Activated naive CD4-positive, alpha-beta T cell treated with anti-CD3 and anti-CD28 coated beads, Interleukin-2, amount 50 U/mL, for 24 hours (primary cell): Measurements from ENCODE around the gene PXDN.

Experiments used
- H3K27ac Mint-ChIP-seq: one replicate; pipeline ENCODE4 v1.8.0; 2021; ENCODE audit warnings: mild to moderate bottlenecking, mixed read lengths
- H3K27me3 Mint-ChIP-seq: one replicate; pipeline ENCODE4 v1.8.0; 2021; ENCODE audit warnings: mixed read lengths
- H3K36me3 Mint-ChIP-seq: one replicate; pipeline ENCODE4 v1.8.0; 2021; ENCODE audit warnings: mixed read lengths
- H3K4me1 Mint-ChIP-seq: one replicate; pipeline ENCODE4 v1.8.0; 2021; ENCODE audit warnings: mixed read lengths
- H3K4me3 Mint-ChIP-seq: one replicate; pipeline ENCODE4 v1.8.0; 2021; ENCODE audit warnings: mild to moderate bottlenecking, mixed read lengths
- H3K9me3 Mint-ChIP-seq: one replicate; pipeline ENCODE4 v1.8.0; 2021; ENCODE audit warnings: mixed read lengths

The PXDN gene

DNA sequence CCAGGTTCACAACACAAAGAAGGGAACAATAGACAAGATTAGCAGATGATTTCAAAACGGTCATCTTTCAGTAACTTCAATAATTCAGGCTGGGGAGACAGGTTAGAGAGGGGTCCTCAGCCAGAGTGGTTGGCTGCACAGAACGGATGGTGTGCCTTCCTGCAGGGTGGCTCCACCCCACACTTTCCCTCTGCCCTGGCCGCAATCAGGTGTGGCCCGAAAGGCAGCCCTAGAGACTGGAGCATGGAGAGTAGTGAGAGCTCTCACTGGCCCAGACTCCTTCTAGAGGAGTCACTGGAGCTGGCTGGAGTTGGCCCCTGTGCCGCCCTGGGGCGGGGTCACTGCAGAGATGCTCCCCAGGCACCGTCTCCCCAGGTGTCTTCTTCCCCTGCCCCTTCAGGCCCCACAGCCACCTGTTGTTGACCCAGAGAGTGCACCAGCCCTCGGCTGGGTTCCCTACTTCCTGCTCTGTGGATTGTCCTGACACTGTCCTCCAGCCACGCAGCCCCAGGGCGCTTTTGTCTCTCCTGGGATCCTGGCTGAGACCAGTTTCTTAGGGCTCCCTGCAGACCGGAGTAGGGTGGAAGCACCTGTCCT is 126.8 kb downstream of the PXDN start:
- no peak overlapping the region for H3K27ac Mint-ChIP-seq
- H3K4me1 Mint-ChIP-seq, result no peaks in the 10 kb centered on the region
- no peaks in the 10 kb centered on the region for H3K36me3 Mint-ChIP-seq
- H3K27me3 Mint-ChIP-seq, result peaks cover under 1% of the 10 kb centered on the region
- no peaks in the 10 kb centered on the region for H3K9me3 Mint-ChIP-seq
- no peak overlapping the region for H3K4me3 Mint-ChIP-seq

GRCh38 chr2:1614564-1614963 is 129.8 kb downstream of the PXDN start:
- H3K9me3 Mint-ChIP-seq, result no peaks in the 10 kb centered on the region
- H3K27me3 Mint-ChIP-seq, result peaks cover 2% of the 10 kb centered on the region
- no peak overlapping the region for H3K4me3 Mint-ChIP-seq
- no peaks in the 10 kb centered on the region for H3K36me3 Mint-ChIP-seq
- H3K4me1 Mint-ChIP-seq, result no peaks in the 10 kb centered on the region
- H3K27ac Mint-ChIP-seq, result peak overlapping the region; percentile 51

- no peaks in the 10 kb centered on the region for H3K4me1 Mint-ChIP-seq
- H3K4me3 Mint-ChIP-seq, result no peak overlapping the region
- no peaks in the 10 kb centered on the region for H3K36me3 Mint-ChIP-seq
- H3K27ac Mint-ChIP-seq, result no peak overlapping the region
- peaks cover 2% of the 10 kb centered on the region for H3K27me3 Mint-ChIP-seq
- H3K9me3 Mint-ChIP-seq, result no peaks in the 10 kb centered on the region
These were observed 130.5 kb downstream of the PXDN start for GRCh38 chr2:1613731-1614354.

GRCh38 chr2:1613078-1613445 is 131.3 kb downstream of the PXDN start:
- no peak overlapping the region for H3K4me3 Mint-ChIP-seq
- H3K27ac Mint-ChIP-seq, result no peak overlapping the region
- no peaks in the 10 kb centered on the region for H3K4me1 Mint-ChIP-seq
- no peaks in the 10 kb centered on the region for H3K9me3 Mint-ChIP-seq
- no peaks in the 10 kb centered on the region for H3K36me3 Mint-ChIP-seq
- peaks cover 2% of the 10 kb centered on the region for H3K27me3 Mint-ChIP-seq

DNA sequence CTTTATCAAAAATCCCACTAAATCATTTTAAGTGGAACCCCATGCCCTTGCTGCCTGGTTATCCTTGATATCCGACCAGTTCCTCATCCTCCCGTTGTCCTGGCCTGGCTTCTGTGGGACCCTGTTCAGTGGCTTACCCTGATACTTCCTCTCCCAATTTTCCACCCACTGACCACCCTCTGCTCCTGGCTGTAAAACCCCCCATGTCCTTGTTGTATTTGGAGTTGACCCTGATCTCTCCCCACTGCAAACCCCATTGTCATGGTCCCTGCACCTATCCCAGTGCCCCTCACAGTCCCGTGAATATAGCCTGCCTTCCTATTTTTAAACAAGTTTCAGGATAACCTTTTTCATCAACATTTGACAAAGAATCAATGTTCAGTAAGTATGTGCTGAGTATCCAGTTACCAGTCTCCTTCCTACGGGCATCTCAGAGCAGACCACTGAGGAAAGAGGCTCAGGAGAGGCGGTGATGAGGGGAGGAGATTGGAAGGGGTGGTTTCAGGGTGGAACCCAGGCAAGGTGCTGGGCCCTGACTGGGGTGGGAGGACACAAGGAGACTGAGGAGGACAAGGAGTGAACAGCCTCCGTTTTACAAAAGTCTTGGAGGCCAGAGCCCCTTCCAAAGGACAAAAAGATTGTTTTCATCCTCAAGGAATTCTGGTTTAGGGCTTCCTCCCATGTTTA is 131.8 kb downstream of the PXDN start:
- Mint-ChIP-seq H3K36me3 (no peaks in the 10 kb centered on the region), H3K9me3 (no peaks in the 10 kb centered on the region), H3K4me1 (no peaks in the 10 kb centered on the region), H3K27ac (no peak overlapping the region), H3K4me3 (no peak overlapping the region), H3K27me3 (peaks cover 2% of the 10 kb centered on the region)

GRCh38 chr2:1611886-1612285 is 132.4 kb downstream of the PXDN start:
- peaks cover 2% of the 10 kb centered on the region for H3K27me3 Mint-ChIP-seq
- H3K9me3 Mint-ChIP-seq, result no peaks in the 10 kb centered on the region
- no peak overlapping the region for H3K4me3 Mint-ChIP-seq
- no peaks in the 10 kb centered on the region for H3K4me1 Mint-ChIP-seq
- no peaks in the 10 kb centered on the region for H3K36me3 Mint-ChIP-seq
- H3K27ac Mint-ChIP-seq, result no peak overlapping the region

DNA sequence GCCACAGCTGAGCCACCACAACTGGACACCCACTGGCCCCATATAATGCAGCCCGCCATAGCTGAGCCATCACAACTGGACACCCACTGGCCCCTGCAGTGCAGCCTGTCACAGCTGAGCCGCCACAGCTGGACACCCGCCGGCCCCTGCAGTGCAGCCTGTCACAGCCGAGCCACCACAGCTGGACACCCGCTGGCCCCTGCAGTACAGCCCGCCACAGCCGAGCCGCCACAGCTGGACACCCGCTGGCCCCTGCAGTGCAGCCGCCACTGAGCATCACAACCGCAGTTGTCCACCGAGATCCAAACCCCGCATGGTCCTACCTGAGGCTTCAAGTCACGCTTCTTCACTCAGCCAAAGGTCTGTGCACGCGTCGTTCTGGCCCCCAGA is 134.2 kb downstream of the PXDN start:
- Mint-ChIP-seq H3K4me1 (no peaks in the 10 kb centered on the region), H3K4me3 (no peak overlapping the region), H3K9me3 (no peaks in the 10 kb centered on the region), H3K27ac (no peak overlapping the region), H3K27me3 (peaks cover 2% of the 10 kb centered on the region), H3K36me3 (no peaks in the 10 kb centered on the region)

DNA sequence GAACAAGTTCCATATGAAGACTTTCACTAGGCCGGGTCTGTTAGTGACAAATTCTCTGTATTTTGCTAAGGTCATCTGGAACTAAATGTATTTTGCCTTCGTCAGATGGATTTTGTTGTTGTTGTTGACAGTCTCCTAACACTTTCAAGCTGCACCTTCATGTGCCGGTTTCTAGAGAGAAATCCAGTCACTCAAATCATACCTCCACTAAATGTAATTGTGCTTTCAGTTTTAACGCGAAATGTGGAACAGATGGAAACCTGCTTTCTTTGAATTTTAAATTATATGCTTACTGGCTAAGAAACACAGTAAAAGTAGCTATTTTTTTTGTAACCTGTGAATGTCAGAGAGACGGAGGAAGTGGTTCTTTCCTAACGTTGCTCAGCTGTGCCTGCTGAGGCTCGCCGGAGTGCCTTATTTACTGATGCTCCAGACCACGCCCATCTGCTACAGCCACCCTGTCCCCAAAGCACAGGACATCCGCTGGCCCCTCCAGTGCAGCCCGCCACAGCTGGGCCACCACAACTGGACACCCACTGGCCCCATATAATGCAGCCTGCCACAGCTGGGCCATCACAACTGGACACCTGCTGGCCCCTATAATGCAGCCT is 134.7 kb downstream of the PXDN start:
- H3K9me3 Mint-ChIP-seq, result no peaks in the 10 kb centered on the region
- peaks cover 2% of the 10 kb centered on the region for H3K27me3 Mint-ChIP-seq
- H3K4me1 Mint-ChIP-seq, result no peaks in the 10 kb centered on the region
- H3K36me3 Mint-ChIP-seq, result no peaks in the 10 kb centered on the region
- H3K4me3 Mint-ChIP-seq, result no peak overlapping the region
- no peak overlapping the region for H3K27ac Mint-ChIP-seq

DNA sequence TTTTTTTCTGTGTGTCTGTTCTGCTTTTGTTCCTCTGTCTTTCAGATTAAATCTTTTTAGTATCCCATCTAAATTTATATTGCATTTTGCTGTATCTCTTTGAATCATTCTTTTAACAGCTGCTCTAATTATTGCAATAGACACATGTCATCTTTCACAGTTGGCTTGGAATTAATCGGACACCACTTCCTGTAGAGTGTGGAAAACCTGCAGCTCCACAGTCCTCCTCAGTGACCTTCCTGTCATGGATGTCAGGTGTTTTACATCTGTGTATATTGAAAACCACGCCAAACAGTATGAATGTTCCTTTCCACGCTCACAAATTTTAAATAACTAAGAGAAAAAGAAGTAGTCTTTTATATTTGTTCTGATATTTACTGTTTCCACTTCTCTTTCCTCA is 135.3 kb downstream of the PXDN start:
- Mint-ChIP-seq H3K9me3 (no peaks in the 10 kb centered on the region), H3K4me1 (no peaks in the 10 kb centered on the region), H3K27ac (no peak overlapping the region), H3K4me3 (no peak overlapping the region), H3K27me3 (peaks cover 2% of the 10 kb centered on the region), H3K36me3 (no peaks in the 10 kb centered on the region)

DNA sequence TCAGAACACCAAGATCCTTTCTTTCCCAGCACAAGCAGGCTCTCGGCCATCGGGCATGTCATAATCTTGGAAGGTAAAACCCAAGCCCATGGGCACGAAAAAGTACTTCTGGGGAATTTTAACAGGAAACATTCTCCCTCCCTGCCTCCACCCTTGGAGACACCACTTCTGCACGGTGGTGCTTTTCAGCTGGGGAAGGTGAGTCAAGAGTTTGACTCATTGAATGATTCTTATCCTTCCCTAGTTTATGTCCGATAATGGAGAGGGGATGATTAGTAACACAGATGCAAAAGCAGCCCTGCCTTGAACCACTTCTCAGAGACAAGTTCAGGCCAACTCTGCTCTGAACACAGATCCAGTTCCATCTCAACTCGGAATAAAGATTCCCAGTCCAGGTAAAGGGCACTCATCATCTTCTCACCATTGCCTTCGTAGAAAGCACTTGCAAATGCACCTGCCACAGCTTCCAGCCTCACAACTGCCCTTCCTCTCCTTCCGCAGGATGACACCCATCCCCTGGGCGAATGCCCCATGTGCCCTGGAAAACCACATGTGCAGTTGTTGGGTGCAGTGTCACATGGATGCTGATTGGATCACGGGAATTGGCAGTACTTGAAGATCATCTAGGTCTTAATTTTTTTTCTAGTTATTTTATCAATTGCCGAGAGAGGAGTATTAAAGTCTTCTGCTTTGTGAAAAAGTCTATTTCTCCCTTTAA is 136.2 kb downstream of the PXDN start:
- no peak overlapping the region for H3K4me3 Mint-ChIP-seq
- H3K36me3 Mint-ChIP-seq, result no peaks in the 10 kb centered on the region
- peaks cover 2% of the 10 kb centered on the region for H3K27me3 Mint-ChIP-seq
- no peak overlapping the region for H3K27ac Mint-ChIP-seq
- no peaks in the 10 kb centered on the region for H3K9me3 Mint-ChIP-seq
- H3K4me1 Mint-ChIP-seq, result no peaks in the 10 kb centered on the region

- Mint-ChIP-seq H3K4me1 (no peaks in the 10 kb centered on the region), H3K27ac (no peak overlapping the region), H3K36me3 (no peaks in the 10 kb centered on the region), H3K9me3 (no peaks in the 10 kb centered on the region), H3K27me3 (no peaks in the 10 kb centered on the region), H3K4me3 (no peak overlapping the region)
These were observed 136.9 kb downstream of the PXDN start for GRCh38 chr2:1607236-1607920.

DNA sequence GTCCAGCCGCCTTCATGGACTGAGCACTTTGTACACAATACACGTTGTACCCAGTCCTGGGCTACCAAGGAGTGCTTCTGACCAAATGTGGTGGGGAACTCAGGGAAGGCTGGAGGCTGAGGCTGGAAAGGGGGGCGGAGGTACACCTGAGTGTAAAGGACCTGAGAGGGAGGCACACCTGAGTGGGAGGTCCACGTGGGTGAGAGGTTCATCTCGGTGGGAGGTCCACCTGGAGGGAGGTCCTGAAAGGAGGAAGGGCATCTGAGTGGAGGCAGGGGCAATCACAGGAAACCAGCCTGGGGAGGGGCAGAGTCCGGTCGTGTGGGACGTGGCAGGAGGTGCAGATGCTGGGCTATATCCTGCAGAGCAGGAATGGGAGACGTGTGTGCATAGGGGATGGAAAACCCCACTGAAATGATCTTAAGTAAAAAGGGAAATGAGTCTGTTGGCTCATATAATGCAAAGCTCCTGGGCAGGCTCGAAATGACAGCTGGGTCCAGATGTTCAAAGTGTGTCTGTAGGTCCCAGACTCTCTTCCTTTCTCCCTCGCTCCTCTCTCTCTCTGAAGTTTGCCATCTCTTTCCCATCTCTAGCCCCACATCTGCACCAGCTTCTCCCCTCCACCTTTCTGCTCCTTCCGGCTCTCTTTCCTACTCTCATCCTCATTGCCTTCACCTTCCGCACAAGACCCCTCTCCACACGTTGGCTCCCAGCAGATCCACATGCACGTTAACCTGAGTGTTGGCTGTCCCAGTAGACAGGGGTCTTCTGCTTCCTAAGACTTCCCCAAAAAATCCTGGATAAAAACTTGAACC is 137.7 kb downstream of the PXDN start:
- H3K4me1 Mint-ChIP-seq, result no peaks in the 10 kb centered on the region
- H3K27ac Mint-ChIP-seq, result no peak overlapping the region
- H3K9me3 Mint-ChIP-seq, result no peaks in the 10 kb centered on the region
- H3K4me3 Mint-ChIP-seq, result no peak overlapping the region
- H3K27me3 Mint-ChIP-seq, result no peaks in the 10 kb centered on the region
- H3K36me3 Mint-ChIP-seq, result no peaks in the 10 kb centered on the region

- no peak overlapping the region for H3K27ac Mint-ChIP-seq
- no peaks in the 10 kb centered on the region for H3K9me3 Mint-ChIP-seq
- H3K27me3 Mint-ChIP-seq, result no peaks in the 10 kb centered on the region
- no peaks in the 10 kb centered on the region for H3K36me3 Mint-ChIP-seq
- no peak overlapping the region for H3K4me3 Mint-ChIP-seq
- no peaks in the 10 kb centered on the region for H3K4me1 Mint-ChIP-seq
These were observed 138.3 kb downstream of the PXDN start for GRCh38 chr2:1606046-1606400.

- Mint-ChIP-seq H3K27ac (no peak overlapping the region), H3K9me3 (no peaks in the 10 kb centered on the region), H3K4me3 (no peak overlapping the region), H3K4me1 (no peaks in the 10 kb centered on the region), H3K36me3 (no peaks in the 10 kb centered on the region), H3K27me3 (no peaks in the 10 kb centered on the region)
These were observed 138.9 kb downstream of the PXDN start for GRCh38 chr2:1605102-1606045.
